Umbilical cord (tissue), 2 donors: ENCODE measurements around the gene GPR153. TPM values are rescaled to one million over a fixed set of nuclear protein-coding genes. Genes with fewer than 3 reads are reported as not detected.

ENCODE experiments used
- DNase-seq: peaks from one replicate; pipeline ENCODE4 v3.0.0-alpha.2; 2015; ENCODE audit warnings: low spot score
- total RNA-seq: library from RNA; depleted of rRNA; stranded (reverse); fragments of >200 nt; gene quantifications from one replicate; pipeline ENCODE4 v1.2.3, GENCODE V29; 2014; ENCODE audit warnings: low replicate concordance; ENCODE audit not compliant: insufficient read depth

The GPR153 gene
- total RNA-seq, 1 donor from 2014 or later: 17.6 TPM

- no peak for DNase-seq
These were observed 54.4 kb downstream of the GPR153 start for GRCh38 chr1:6206520-6206855.

GRCh38 chr1:6205849-6206519 is 54.9 kb downstream of the GPR153 start, which contains the start of gene RNF207:
Gene RNF207, plus strand, starts transcription at chr1:6206119. Its CDS starts 417 bp downstream, at chr1:6206536.
- DNase-seq: peak; percentile 76

- DNase-seq: no peak
These were observed 58.6 kb downstream of the GPR153 start for GRCh38 chr1:6202256-6202655.

GRCh38 chr1:6200188-6200809 is 60.6 kb downstream of the GPR153 start:
- no peak for DNase-seq

- DNase-seq: peak; percentile 100
These were observed 61.4 kb downstream of the GPR153 start, which contains the start of gene RPL22 for GRCh38 chr1:6199298-6200187. Gene RPL22, minus strand, starts transcription at chr1:6199595. Its CDS starts 22 bp downstream, at chr1:6199573.

GRCh38 chr1:6198646-6199297 is 62.1 kb downstream of the GPR153 start:
- no peak for DNase-seq

- no peak for DNase-seq
These were observed 63.0 kb downstream of the GPR153 start for GRCh38 chr1:6197746-6198427.

Other genes starting within 250 kb of the GPR153 start
- 4.3 TPM for gene KCNAB2, start 215.2 kb downstream of the GPR153 start, total RNA-seq
- 2.4 TPM for gene CHD5, start 80.8 kb downstream of the GPR153 start, total RNA-seq
- 196 TPM for gene RPL22, start 61.5 kb downstream of the GPR153 start, total RNA-seq
- 11.1 TPM for gene RNF207, start 55.0 kb downstream of the GPR153 start, total RNA-seq
- 36.4 TPM for gene ICMT, start 25.1 kb downstream of the GPR153 start, total RNA-seq
- gene HES3, start 16.9 kb downstream of the GPR153 start, total RNA-seq: not detected
- gene ACOT7, start 132.7 kb upstream of the GPR153 start, total RNA-seq: 7.5 TPM
- gene HES2, start 158.8 kb upstream of the GPR153 start, total RNA-seq: 0.24 TPM
- gene ESPN, start 163.7 kb upstream of the GPR153 start, total RNA-seq: 0.24 TPM
- gene TNFRSF25, start 205.1 kb upstream of the GPR153 start, total RNA-seq: 21.4 TPM
- 17.1 TPM for gene PLEKHG5, start 230.6 kb upstream of the GPR153 start, total RNA-seq